GM13976 (cell line): Measurements from ENCODE around the gene IDE.
"Not testable (repeated sequence)": the region's sequence is repeated elsewhere in the genome, so short reads cannot be mapped to it uniquely, and the experiment has no call there.

Experiments
- DNase-seq: peaks from one replicate; pipeline ENCODE4 v3.0.0; 2012; ENCODE audit warnings: low spot score
- in situ Hi-C: fragments of 300-500 bp; cut with MboI; formaldehyde crosslinking; loops from one replicate; pipeline ENCODE4 v1.12.0; 2022; ENCODE audit warnings: low sequenced_read_pairs, mixed read lengths, inconsistent platforms; ENCODE audit not compliant: unreplicated experiment
- TF ChIP-seq, protein P1 (sequence below): IDR thresholded peaks from 2 replicates; pipeline ENCODE4 v1.5.1; 2012; ENCODE audit warnings: borderline replicate concordance, mild to moderate bottlenecking; ENCODE audit not compliant: insufficient read depth; ENCODE audit errors: extremely low read depth, missing control alignments, control extremely low read depth

Gene IDE

GRCh38 chr10:92574548-92575261, 812 bp upstream of the IDE start:
- TF ChIP-seq, protein P1, sequence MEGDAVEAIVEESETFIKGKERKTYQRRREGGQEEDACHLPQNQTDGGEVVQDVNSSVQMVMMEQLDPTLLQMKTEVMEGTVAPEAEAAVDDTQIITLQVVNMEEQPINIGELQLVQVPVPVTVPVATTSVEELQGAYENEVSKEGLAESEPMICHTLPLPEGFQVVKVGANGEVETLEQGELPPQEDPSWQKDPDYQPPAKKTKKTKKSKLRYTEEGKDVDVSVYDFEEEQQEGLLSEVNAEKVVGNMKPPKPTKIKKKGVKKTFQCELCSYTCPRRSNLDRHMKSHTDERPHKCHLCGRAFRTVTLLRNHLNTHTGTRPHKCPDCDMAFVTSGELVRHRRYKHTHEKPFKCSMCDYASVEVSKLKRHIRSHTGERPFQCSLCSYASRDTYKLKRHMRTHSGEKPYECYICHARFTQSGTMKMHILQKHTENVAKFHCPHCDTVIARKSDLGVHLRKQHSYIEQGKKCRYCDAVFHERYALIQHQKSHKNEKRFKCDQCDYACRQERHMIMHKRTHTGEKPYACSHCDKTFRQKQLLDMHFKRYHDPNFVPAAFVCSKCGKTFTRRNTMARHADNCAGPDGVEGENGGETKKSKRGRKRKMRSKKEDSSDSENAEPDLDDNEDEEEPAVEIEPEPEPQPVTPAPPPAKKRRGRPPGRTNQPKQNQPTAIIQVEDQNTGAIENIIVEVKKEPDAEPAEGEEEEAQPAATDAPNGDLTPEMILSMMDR = peak; percentile 6
- DNase-seq = peak; percentile 50
- in situ Hi-C loops = loop anchor here (10.0 kb wide), 1 partner anchor 60 kb away; no protein-coding TSS in a partner anchor

GRCh38 chr10:92573091-92573797, 649 bp downstream of the IDE start:
- in situ Hi-C loops = loop anchor here (10.0 kb wide), 1 partner anchor 58 kb away; no protein-coding TSS in a partner anchor
- peak; percentile 43 for DNase-seq

GRCh38 chr10:92572362-92573090, 1.4 kb downstream of the IDE start:
- no peak for DNase-seq
- in situ Hi-C loops = loop anchor here (10.0 kb wide), 1 partner anchor 58 kb away; no protein-coding TSS in a partner anchor
- TF ChIP-seq, protein P1 = no peak

More at GRCh38 chr10:92573091-92573797, 649 bp downstream of the IDE start:
- TF ChIP-seq, protein P1 = no peak

- in situ Hi-C loops = loop anchor here (10.0 kb wide), 1 partner anchor 57 kb away; no protein-coding TSS in a partner anchor
- no peak for DNase-seq
- TF ChIP-seq, protein P1 = no peak
Observed at GRCh38 chr10:92571649-92572048, 2.2 kb downstream of the IDE start.

- DNase-seq = not testable (repeated sequence)
- in situ Hi-C loops = loop anchor here (10.0 kb wide), 1 partner anchor 55 kb away; no protein-coding TSS in a partner anchor
Observed at GRCh38 chr10:92569663-92570062, 4.2 kb downstream of the IDE start.

DNA sequence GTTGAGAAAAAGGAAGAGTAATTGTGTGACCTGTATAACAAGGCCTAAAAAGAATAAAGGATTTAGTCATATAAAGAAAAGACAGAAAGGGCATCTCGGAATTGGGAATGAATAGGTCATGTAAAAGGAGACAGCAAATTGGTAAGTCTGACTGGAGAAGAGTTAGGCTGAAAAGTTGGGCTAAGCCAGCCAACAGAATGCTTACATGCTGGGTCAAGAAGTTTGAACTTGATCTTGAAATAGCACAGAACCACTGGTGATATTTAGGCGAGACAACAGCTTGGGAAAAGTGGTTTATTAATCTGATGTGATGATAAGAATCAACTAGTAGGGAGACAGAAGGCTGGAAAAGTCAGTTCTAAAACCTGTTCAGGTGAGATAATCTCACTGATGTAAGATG, 4.8 kb downstream of the IDE start:
- TF ChIP-seq, protein P1 = no peak
- in situ Hi-C loops = no loop called here
- no peak for DNase-seq
